Fibroblast of lung (primary cell): ENCODE results near the gene CHEK2.

Experiments used
- CTCF ChIP-seq, 2 donors: IDR thresholded peaks in 1 of 2; conservative IDR thresholded peaks in 1 of 2; 1 replicate in 1 of 2; 2 replicates in 1 of 2; pipeline ENCODE4 v1.5.1; 2011 to 2012; ENCODE audit warnings: low read length in 2 of 2, control low read depth in 1 of 2, inconsistent platforms in 1 of 2, low read depth in 1 of 2, mild to moderate bottlenecking in 1 of 2
- EZH2 ChIP-seq: IDR thresholded peaks from 2 replicates; pipeline ENCODE4 v1.5.1; 2012; ENCODE audit warnings: low read length, control low read depth, mild to moderate bottlenecking; ENCODE audit errors: missing control alignments

DNA sequence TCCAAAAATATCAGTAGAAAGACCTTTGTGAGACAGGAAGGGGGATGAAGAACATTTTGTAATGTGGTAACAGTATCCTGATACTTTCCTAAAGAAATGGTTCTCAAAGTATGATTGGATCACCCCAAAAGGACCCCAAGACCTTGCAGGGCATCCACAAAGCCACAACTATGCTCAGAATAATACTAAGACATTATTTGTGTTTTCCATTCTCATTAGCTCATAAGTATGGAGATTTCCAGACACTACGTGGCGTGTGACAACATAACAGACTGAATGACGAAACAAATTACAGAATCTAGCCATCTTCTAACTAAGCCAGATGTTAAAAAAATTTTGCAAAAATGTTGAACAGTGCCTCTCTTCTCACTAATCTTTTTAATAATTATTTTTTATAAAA lies 24.9 kb downstream of the CHEK2 start:
- TF ChIP-seq CTCF (conservative IDR thresholded peaks at IDR 0.05 in 1 of 2, IDR thresholded peaks at IDR 0.05 in 1 of 2; ENCODE audit: low read depth in 1 of 2, low read length in 2 of 2) (no peak), EZH2 (no peak)
